K562 (cell line): ENCODE data around the gene ASS1. TPM values are rescaled to one million over a fixed set of nuclear protein-coding genes. Genes with fewer than 3 reads are reported as not detected.

ENCODE experiments used
- ATAC-seq: fragments of 200-7000 bp; cut with Tn5 transposase; 3 replicates; pipeline ENCODE4 v1.9.1; 2020; ENCODE audit warnings: moderate library complexity
- BruUV-seq: library from RNA; stranded (reverse); fragments of 400-500 nt; replicated peaks from 2 replicates; lab custom pipeline; 2021; lab: Mats Ljungman, UMichigan
- CTCF ChIA-PET: fragments of 300-600 bp; formaldehyde crosslinking; extraction: SDS; loops from one replicate; lab custom pipeline; 2021; ENCODE audit warnings: low intra/inter-chr PET ratio; lab: Yijun Ruan, JAX
- POLR2A ChIA-PET: fragments of 300-600, 350-650 bp; sonication (Branson Sonifier 250); formaldehyde crosslinking; extraction: SDS; loops from one replicate; lab custom pipeline; 2021; ENCODE audit warnings: antibody characterized with exemption, inconsistent platforms; lab: Yijun Ruan, JAX
- DNase-seq, 4 experiments: peaks; one replicate each; pipeline versions ENCODE4 v3.0.0 to v3.0.0-alpha.2; 2011 to 2018; ENCODE audit warnings: low spot score in 3 of 4, mixed read lengths in 3 of 4; ENCODE audit errors: extremely low read depth in 1 of 4
- FAIRE-seq: peaks from 2 replicates; lab custom pipeline; 2011; peaks lifted over from hg19 to GRCh38; lab: Jason Lieb, UNC
- H2AFZ ChIP-seq: 2 replicates; pipeline ENCODE4 v1.6.0; 2011; ENCODE audit warnings: low read depth, low read length, control low read depth, inconsistent platforms
- H3K27ac ChIP-seq: fragments of 200-600 bp; 3 replicates; pipeline ENCODE4 v1.8.0; 2011; ENCODE audit warnings: low read depth, mild to moderate bottlenecking, control low read depth, inconsistent platforms, low read length, moderate library complexity, mixed read lengths; ENCODE audit errors: extremely low read depth
- H3K27me3 ChIP-seq, 2 experiments: fragments of 300-600 bp in 1 of 2; 2 replicates in 1 of 2; 3 replicates in 1 of 2; pipeline versions ENCODE4 v1.6.0 to v1.8.0; 2011; ENCODE audit warnings: inconsistent platforms in 2 of 2, low read length in 2 of 2, mild to moderate bottlenecking in 1 of 2, mixed read lengths in 1 of 2, moderate library complexity in 1 of 2; ENCODE audit not compliant: control insufficient read depth in 2 of 2, insufficient read depth in 2 of 2
- H3K36me3 ChIP-seq: fragments of 300-600 bp; 3 replicates; pipeline ENCODE4 v1.8.0; 2011; ENCODE audit warnings: mild to moderate bottlenecking, low read length, inconsistent platforms; ENCODE audit not compliant: control insufficient read depth, insufficient read depth
- H3K4me1 ChIP-seq, 2 experiments: fragments of 200-600 bp in 1 of 2; replicated peaks in 1 of 2; 2 replicates in 1 of 2; 3 replicates in 1 of 2; pipeline versions ENCODE4 v1.5.1 to v1.8.0; 2011; ENCODE audit warnings: inconsistent platforms in 2 of 2, low read length in 2 of 2, mild to moderate bottlenecking in 1 of 2, mixed read lengths in 1 of 2, moderate library complexity in 1 of 2; ENCODE audit not compliant: control insufficient read depth in 2 of 2, insufficient read depth in 2 of 2
- H3K4me2 ChIP-seq: 2 replicates; pipeline ENCODE4 v1.6.1; 2011; ENCODE audit warnings: low read length, control low read depth, inconsistent platforms, mixed read lengths; ENCODE audit not compliant: insufficient read depth
- H3K4me3 ChIP-seq: fragments of 200-600 bp; sonication (generic), shearing (Covaris generic); 2 replicates; pipeline ENCODE4 v1.5.1; 2016; ENCODE audit warnings: control low read depth, inconsistent platforms
- H3K79me2 ChIP-seq: fragments of 200-600 bp; 3 replicates; pipeline ENCODE4 v1.8.0; 2011; ENCODE audit warnings: low read length, inconsistent platforms; ENCODE audit not compliant: control insufficient read depth, insufficient read depth
- H3K9ac ChIP-seq, 2 experiments: 2 replicates each; pipeline versions ENCODE4 v1.6.0 to v1.6.1; 2011; ENCODE audit warnings: low read depth in 2 of 2, low read length in 2 of 2, control low read depth in 1 of 2, inconsistent platforms in 1 of 2, mild to moderate bottlenecking in 1 of 2, mixed read lengths in 1 of 2; ENCODE audit not compliant: insufficient read depth in 1 of 2
- H3K9me1 ChIP-seq: one replicate; pipeline ENCODE4 v1.6.0; 2011; ENCODE audit warnings: inconsistent platforms, mild to moderate bottlenecking, low read length, moderate library complexity; ENCODE audit not compliant: control insufficient read depth, insufficient read depth
- H3K9me3 ChIP-seq: replicated peaks from 2 replicates; pipeline ENCODE4 v1.5.1; 2011; ENCODE audit warnings: low read depth, low read length, inconsistent platforms; ENCODE audit not compliant: control insufficient read depth, insufficient read depth
- H4K20me1 ChIP-seq: replicated peaks from 2 replicates; pipeline ENCODE4 v1.6.1; 2011; ENCODE audit warnings: low read length, inconsistent platforms, mixed read lengths; ENCODE audit not compliant: control insufficient read depth, insufficient read depth
- CEBPB ChIP-seq: fragments of 450-650 bp; IDR thresholded peaks from 2 replicates; pipeline ENCODE4 v1.6.1; 2016; ENCODE audit warnings: missing genetic modification characterization, missing compliant biosample characterization
- PBX2 ChIP-seq, 2 experiments: IDR thresholded peaks in 1 of 2; conservative IDR thresholded peaks in 1 of 2; 2 replicates each; pipeline ENCODE4 v1.6.1; 2016; ENCODE audit warnings: low read depth in 2 of 2, mild to moderate bottlenecking in 1 of 2, missing compliant biosample characterization in 1 of 2, missing genetic modification characterization in 1 of 2, moderate library complexity in 1 of 2
- ZMIZ1 ChIP-seq, 2 experiments: fragments of 150-350 bp in 1 of 2; IDR thresholded peaks; 2 replicates each; pipeline ENCODE4 v1.6.1; 2012 to 2016; ENCODE audit warnings: low read depth in 2 of 2, low read length in 2 of 2, mild to moderate bottlenecking in 1 of 2, moderate library complexity in 1 of 2
- WGBS: fragments of 100-300 bp; shearing (Covaris generic); methylation state at CpG from one replicate; pipeline ENCODE4 v1.1.6; 2016; ENCODE audit warnings: low coverage, mixed read lengths; ENCODE audit not compliant: insufficient coverage; ENCODE audit errors: missing lambda C conversion rate; 5-methylcytosine and 5-hydroxymethylcytosine counted together
- in situ Hi-C: fragments of 300-500 bp; cut with MboI; formaldehyde crosslinking; loops from 4 replicates; pipeline ENCODE4 v1.15.0; 2018; ENCODE audit warnings: inconsistent platforms, mixed read lengths
- intact Hi-C: fragments of 100-400 bp; cut with micrococcal nuclease; formaldehyde crosslinking; loops from 2 replicates; pipeline ENCODE4 v1.14.2; 2022
- polyA plus RNA-seq, 8 experiments: library from polyadenylated mRNA; depleted of rRNA in 4 of 8; stranded (reverse) in 5 of 8; unstranded in 3 of 8; fragments of >200 nt; fragmentation: Nextera tagmentation in 2 of 8; fragmentation: Illumina TruSeq in 1 of 8; extraction: Ambion mirVana in 2 of 8; extraction: Trizol in 1 of 8; gene quantifications; 2 replicates each; pipeline versions ENCODE4 v1.2.1 to v1.2.3, GENCODE V29; 2011 to 2014; ENCODE audit warnings: inconsistent platforms in 1 of 8, missing spikeins in 1 of 8
- total RNA-seq, 7 experiments: library from RNA; depleted of rRNA in 6 of 7; stranded (reverse); fragments of >200 nt in 6 of 7; fragmentation: Illumina TruSeq in 2 of 7; extraction: Trizol in 2 of 7; gene quantifications; 2 replicates each; pipeline versions ENCODE4 v1.2.1 to v1.2.3, GENCODE V29; 2011 to 2021; ENCODE audit warnings: low replicate concordance in 1 of 7

ASS1 gene
- total and polyA plus RNA-seq, 9 of the 15 experiments (the other 6 are each of a cell fraction or from before 2014, with no cell fraction given), result 1.5 to 5.7 (median 3.7) TPM

- POLR2A ChIA-PET, result interaction anchor here (1.6 kb wide), 1 partner anchor 31 kb away, joined by 4 read pairs; no protein-coding TSS in a partner anchor
- DNase-seq, result no peak
- Histone ChIP-seq H3K4me2 (no peak overlapping the region), H2AFZ (no peak overlapping the region), H3K9me3 (no peaks in the 10 kb centered on the region), H3K27me3 (no peaks in the 10 kb centered on the region), H3K9ac (no peak overlapping the region), H4K20me1 (no peaks in the 10 kb centered on the region), H3K36me3 (no peaks in the 10 kb centered on the region), H3K9me1 (no peaks in the 10 kb centered on the region)
- WGBS, result 66% methylated on average over 9 of the region's 9 CpGs
- intact Hi-C loops, result no loop called here
- TF ChIP-seq CEBPB (tag) (peak; percentile 62), ZMIZ1 (IDR thresholded peaks at IDR 0.05; ENCODE audit: low read depth in 2 of 2, low read length in 2 of 2) (no peak), PBX2 (CRISPR knock-in tag; IDR thresholded peaks at IDR 0.05; ENCODE audit: low read depth) (no peak), PBX2 (tag; conservative IDR thresholded peaks at IDR 0.05; ENCODE audit: low read depth) (peak; percentile 55; the same call in 1 of the 2 replicates)
- TF ChIP-seq, all 486 proteins: peak for 2
- H3K79me2 ChIP-seq, result no peaks in the 10 kb centered on the region
- CTCF ChIA-PET, result no interaction called here
- ATAC-seq (no peak), FAIRE-seq (no peak)
- BruUV-seq, result no TSS peak
- in situ Hi-C loops, result no loop called here
- H3K4me1 ChIP-seq, result peaks cover 20 to 63% of the 10 kb centered on the region in 2 experiments
- H3K4me3 ChIP-seq, result no peak overlapping the region
- no peak overlapping the region for H3K27ac ChIP-seq
Observed at GRCh38 chr9:130530938-130531337, 86.2 kb downstream of the ASS1 start.
